GM19239 (cell line): ENCODE measurements around the gene PIGM.
"Not testable (repeated sequence)": the region's sequence is repeated elsewhere in the genome, so short reads cannot be mapped to it uniquely, and the experiment has no call there.

Experiments used
- DNase-seq: peaks from one replicate; pipeline ENCODE4 v3.0.0; 2011; ENCODE audit warnings: low spot score; ENCODE audit not compliant: insufficient read length
- FAIRE-seq: peaks from 2 replicates; lab custom pipeline; 2011; peaks lifted over from hg19 to GRCh38; lab: Jason Lieb, UNC

Gene PIGM

DNA sequence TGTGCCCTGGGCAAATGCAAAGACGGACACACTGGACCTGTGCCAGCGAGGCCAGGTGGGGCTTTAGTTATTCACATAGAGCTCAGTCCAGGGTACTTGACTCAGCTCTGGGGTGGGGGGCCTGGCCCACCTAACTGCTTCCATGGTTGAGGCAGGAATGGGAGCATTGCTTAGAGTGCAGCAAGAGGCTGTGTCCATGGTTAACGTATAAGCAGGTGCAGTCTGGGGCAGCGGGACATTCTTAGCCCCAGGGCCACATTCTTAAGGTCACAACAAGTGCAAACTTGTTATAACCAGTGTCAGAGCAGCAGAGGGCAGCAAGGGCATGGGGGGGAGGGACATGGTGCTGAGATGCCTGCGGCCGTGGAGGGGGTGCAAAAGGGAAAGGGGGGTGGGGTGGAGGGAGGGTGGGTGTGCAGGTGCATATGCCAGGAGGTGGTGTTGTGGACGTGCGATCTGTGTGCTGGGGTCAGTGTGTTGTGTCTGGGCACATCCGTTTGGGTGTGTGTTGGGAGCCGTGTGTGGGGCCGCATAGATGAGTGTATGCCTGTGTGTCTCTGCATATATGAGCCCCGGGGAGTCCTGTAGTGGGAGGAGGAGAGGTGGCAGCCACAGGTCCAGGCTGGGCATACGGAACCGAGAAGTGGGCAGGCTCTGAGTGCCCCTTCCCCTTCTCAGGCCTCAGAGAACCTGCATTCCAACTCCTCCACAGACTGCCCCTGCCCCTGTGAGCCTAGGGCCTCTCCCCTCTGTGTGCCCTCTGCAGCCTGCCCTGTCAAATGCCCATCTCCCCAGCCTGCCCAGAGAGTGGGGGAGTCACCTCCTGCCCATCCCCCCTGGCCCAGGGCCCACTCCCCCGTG lies 29.8 kb upstream of the PIGM start:
- DNase-seq (no peak), FAIRE-seq (no peak)

GRCh38 chr1:160058087-160058486 lies 26.3 kb upstream of the PIGM start:
- FAIRE-seq: no peak
- no peak for DNase-seq

DNA sequence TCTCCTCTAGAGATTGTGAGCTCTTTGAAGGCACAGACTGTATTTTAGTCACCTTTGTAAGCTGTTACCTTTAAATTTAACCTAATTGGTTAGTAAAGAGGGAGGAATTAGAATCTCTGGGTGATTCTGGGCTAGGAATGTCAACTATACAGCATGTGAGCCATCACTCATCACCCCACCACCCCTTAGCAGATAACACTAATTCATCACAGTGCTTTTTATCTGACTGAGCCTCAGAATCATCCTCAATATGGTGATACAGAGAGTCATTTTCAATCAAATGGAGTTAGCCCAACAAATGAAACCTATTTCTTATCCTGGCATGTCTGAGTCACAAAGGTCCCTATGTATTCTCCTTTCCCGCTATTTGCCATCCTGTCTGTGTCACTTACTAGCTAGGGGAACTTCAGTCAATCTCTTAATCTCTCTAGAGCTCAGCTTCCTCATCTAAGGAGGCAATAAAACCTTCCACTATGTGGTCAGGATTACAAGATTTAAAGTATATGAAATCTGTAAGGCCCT lies 24.9 kb upstream of the PIGM start:
- FAIRE-seq (no peak), DNase-seq (no peak)

- no peak for DNase-seq
- FAIRE-seq: no peak
These were observed 22.0 kb upstream of the PIGM start for GRCh38 chr1:160053548-160054365.

DNA sequence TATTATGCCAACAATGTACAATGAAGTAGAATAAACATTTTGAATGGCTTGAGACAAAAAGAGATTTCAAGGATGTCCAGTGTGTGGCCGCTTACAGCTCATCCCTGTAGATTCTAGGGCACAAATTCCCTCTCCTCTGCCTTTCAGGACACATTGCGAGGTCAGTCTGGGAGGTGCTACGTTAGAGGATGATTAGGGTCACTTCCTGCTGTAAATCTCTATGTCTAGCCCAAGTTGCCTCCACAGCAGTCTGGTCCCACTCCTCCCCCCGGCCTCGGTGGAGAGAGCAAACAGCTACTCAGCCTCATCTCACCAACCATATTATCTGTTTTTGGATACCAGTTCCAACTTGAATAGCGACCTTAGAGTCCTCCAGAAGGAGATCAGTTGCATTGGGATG lies 21.1 kb upstream of the PIGM start:
- FAIRE-seq: no peak
- DNase-seq: no peak

- FAIRE-seq: no peak
- DNase-seq: no peak
These were observed 18.8 kb upstream of the PIGM start for GRCh38 chr1:160050619-160051018.

GRCh38 chr1:160050182-160050581 lies 18.4 kb upstream of the PIGM start:
- FAIRE-seq, DNase-seq: not testable (repeated sequence)

GRCh38 chr1:160049101-160049500 lies 17.3 kb upstream of the PIGM start:
- DNase-seq: no peak
- FAIRE-seq: no peak

DNA sequence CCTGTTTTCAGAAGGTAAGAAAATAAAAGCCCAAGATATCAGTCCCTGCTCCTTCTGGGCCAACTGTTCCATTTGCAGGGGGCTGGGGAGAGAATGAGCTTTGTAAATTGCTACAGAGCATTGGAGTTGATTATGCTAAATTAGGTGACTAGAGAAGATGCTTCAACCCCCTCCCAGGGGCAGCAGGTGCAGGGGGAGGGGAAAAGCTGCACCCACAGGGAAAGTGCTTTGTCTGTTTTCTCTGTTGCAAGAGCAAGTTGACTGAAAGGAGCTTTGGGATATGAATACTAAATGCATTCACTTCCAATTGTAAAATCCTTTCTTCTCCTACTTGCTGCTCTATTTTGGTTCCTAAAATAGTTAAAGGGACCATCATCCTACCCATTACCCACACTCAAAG lies 16.5 kb upstream of the PIGM start:
- no peak for DNase-seq

GRCh38 chr1:160047111-160047991 lies 15.6 kb upstream of the PIGM start:
- FAIRE-seq (peak; percentile 23), DNase-seq (no peak)

More for the DNA sequence above, 16.5 kb upstream of the PIGM start:
- FAIRE-seq: no peak

DNA sequence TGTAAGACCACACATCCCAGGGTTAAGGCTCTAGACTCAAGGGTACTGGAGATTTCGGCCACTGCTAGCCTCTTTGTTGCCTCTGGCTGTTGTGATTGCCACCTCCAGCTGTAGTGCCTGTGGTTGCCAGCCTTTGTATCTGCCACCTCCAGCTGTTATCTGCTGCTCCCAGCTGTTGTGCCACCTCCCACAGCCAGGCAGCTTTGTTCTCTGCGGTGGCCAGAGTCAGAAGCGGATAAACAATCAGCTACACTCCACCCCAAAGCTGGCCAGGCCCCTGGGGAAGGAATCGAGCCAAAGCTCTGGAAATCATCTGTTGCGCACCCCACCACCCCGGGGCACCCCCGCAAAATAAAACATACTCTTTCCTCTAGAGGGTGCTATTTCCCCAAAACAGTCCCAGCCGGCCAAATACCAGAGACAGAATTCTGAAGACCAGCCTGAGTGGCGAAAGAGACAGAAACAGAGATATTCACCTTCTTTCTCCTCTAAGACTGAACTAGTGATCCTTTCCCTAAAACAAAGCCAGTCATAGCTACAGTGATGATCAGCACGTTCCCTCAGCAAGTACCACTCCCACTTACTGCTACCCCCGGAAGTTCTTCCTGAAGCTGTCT lies 14.8 kb upstream of the PIGM start:
- FAIRE-seq (peak; percentile 39), DNase-seq (peak; percentile 51)

DNA sequence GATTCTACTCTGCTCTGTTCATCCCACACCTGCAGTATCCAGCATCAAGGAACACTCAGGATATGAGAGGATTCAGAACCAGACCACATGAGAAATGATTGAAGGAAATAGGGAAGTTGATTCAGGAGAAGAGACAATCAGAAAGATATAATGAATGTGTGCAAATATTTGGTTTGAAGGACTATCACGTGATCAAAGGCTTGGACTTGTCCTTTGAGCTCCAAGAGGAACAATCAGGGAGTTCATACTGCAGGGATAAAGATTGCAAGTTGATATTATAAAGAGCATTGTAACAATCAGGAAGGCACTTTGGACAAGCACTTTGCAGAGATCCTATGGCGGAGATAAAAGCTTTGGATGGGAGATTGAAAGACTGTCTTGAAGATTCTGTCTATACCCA lies 13.9 kb upstream of the PIGM start:
- no peak for DNase-seq
- FAIRE-seq: no peak

GRCh38 chr1:160043543-160043942 lies 11.8 kb upstream of the PIGM start:
- no peak for FAIRE-seq
- no peak for DNase-seq

- DNase-seq (no peak), FAIRE-seq (no peak)
These were observed 8.7 kb upstream of the PIGM start for GRCh38 chr1:160040476-160040875.

DNA sequence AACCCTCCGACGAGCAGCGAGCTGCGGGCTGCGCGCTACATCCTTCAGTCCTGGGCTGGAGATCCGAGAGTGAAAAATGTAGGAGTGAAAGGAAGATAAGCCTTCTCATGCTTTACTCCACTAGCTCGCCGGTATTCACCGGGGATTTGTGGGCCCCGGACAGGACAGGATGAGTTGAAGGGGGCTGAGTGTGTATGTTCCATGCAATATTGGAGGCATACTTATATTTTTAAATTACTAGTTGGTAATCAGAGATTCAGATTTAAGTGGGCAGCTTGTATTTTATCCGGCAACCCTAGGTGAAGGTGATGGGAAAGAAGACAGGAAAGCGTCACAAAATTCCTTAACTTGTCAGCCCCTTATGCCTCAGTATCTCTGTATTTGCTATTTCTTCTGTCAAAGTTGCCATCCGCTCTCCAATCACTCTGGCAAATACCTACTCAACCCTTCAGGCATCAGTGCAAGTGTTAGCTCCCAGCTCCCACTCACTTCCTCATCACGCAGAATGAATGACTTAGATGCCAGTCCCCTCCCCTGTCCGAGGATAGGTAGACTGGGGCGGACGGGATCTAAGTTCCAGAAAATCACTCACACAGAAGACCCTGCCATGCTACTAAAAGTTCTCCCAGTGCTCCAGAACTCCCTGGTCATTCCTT lies 503 bp upstream of the PIGM start:
- FAIRE-seq: no peak

DNA sequence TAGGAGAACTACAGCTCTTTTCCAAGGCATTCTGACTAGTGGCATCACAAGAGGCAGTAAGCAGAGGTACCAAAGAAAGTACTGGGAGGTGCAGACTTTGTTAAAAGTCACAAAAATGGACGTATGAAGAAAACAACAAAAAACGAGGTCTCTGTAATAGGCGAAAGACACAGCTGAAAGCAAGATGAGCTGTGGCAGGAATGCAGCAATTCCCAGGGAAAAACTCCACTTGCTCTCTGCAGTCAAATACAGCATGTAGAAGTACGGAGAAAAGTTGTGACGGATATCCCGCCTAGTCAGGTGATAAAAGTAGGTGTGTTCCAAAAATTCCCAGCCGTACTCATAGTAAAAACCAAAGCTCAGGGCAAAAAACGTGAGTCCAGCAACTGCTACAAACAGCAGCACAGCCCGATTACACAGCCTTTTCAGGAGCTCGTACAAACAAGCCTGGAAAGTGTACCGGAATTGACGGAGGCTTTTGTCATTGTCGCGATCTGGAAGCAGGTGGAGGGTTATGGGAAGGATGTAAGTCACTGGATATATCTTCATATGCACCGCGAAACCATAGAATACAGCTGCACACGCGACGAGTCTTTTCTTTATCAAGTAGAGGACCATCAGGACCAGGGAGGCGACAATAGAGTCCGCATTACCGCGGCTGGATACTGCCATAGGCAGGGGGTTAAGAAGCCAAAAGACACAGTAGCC lies 979 bp downstream of the PIGM start:
- no peak for DNase-seq
- FAIRE-seq: peak; percentile 73

More for the DNA sequence above, 503 bp upstream of the PIGM start:
- peak; percentile 9 for DNase-seq

GRCh38 chr1:160028426-160028825 lies 3.4 kb downstream of the PIGM start:
- no peak for DNase-seq
- FAIRE-seq: no peak

GRCh38 chr1:160025314-160025713 lies 6.5 kb downstream of the PIGM start:
- FAIRE-seq (no peak), DNase-seq (no peak)
